Left kidney (tissue), 2 donors: ENCODE data around the gene DHRS3. TPM values are rescaled to one million over a fixed set of nuclear protein-coding genes. Genes with fewer than 3 reads are reported as not detected.

Experiments
- DNase-seq: peaks from one replicate; pipeline ENCODE4 v3.0.0-alpha.2; 2013
- polyA plus RNA-seq: library from polyadenylated mRNA; unstranded; fragments of 120-200 nt; gene quantifications from one replicate; pipeline ENCODE4 v1.2.1, GENCODE V29; 2013; ENCODE audit not compliant: insufficient read length

DHRS3 gene
- polyA plus RNA-seq, 1 donor: 80.7 TPM

- DNase-seq: no peak
These were observed 64.0 kb downstream of the DHRS3 start for GRCh38 chr1:12553963-12554362.

GRCh38 chr1:12552951-12553921 lies 64.8 kb downstream of the DHRS3 start:
- no peak for DNase-seq

- DNase-seq: no peak
These were observed 65.7 kb downstream of the DHRS3 start for GRCh38 chr1:12552111-12552888.

GRCh38 chr1:12551584-12551983 lies 66.4 kb downstream of the DHRS3 start:
- no peak for DNase-seq

GRCh38 chr1:12549460-12550349 lies 68.3 kb downstream of the DHRS3 start:
- peak; percentile 75 for DNase-seq

- peak; percentile 59 for DNase-seq
These were observed 69.0 kb downstream of the DHRS3 start for GRCh38 chr1:12548973-12549459.

GRCh38 chr1:12548279-12548972 lies 69.6 kb downstream of the DHRS3 start:
- DNase-seq: no peak

- DNase-seq: no peak
These were observed 70.3 kb downstream of the DHRS3 start for GRCh38 chr1:12547586-12548225.

- DNase-seq: no peak
These were observed 71.0 kb downstream of the DHRS3 start for GRCh38 chr1:12546771-12547585.

GRCh38 chr1:12544992-12545391 lies 73.0 kb downstream of the DHRS3 start:
- DNase-seq: no peak

- no peak for DNase-seq
These were observed 73.7 kb downstream of the DHRS3 start for GRCh38 chr1:12544357-12544756.

- DNase-seq: no peak
These were observed 74.3 kb downstream of the DHRS3 start for GRCh38 chr1:12543740-12544154.

GRCh38 chr1:12542616-12543592 lies 75.1 kb downstream of the DHRS3 start:
- DNase-seq: no peak

GRCh38 chr1:12542138-12542465 lies 75.9 kb downstream of the DHRS3 start:
- DNase-seq: no peak

- peak; percentile 60 for DNase-seq
These were observed 76.5 kb downstream of the DHRS3 start for GRCh38 chr1:12541274-12542137.

- no peak for DNase-seq
These were observed 77.3 kb downstream of the DHRS3 start for GRCh38 chr1:12540580-12541273.
